K562 (cell line): ENCODE results near the gene SLX4IP. TPM values are rescaled to one million over a fixed set of nuclear protein-coding genes. Genes with fewer than 3 reads are reported as not detected.

ENCODE experiments used
- ATAC-seq: fragments of 200-7000 bp; cut with Tn5 transposase; 3 replicates; pipeline ENCODE4 v1.9.1; 2020; ENCODE audit warnings: moderate library complexity
- BruUV-seq: library from RNA; stranded (reverse); fragments of 400-500 nt; replicated peaks from 2 replicates; lab custom pipeline; 2021; lab: Mats Ljungman, UMichigan
- CTCF ChIA-PET: fragments of 300-600 bp; formaldehyde crosslinking; extraction: SDS; loops from one replicate; lab custom pipeline; 2021; ENCODE audit warnings: low intra/inter-chr PET ratio; lab: Yijun Ruan, JAX
- POLR2A ChIA-PET: fragments of 300-600, 350-650 bp; sonication (Branson Sonifier 250); formaldehyde crosslinking; extraction: SDS; loops from one replicate; lab custom pipeline; 2021; ENCODE audit warnings: antibody characterized with exemption, inconsistent platforms; lab: Yijun Ruan, JAX
- DNase-seq, 4 experiments: peaks; one replicate each; pipeline versions ENCODE4 v3.0.0 to v3.0.0-alpha.2; 2011 to 2018; ENCODE audit warnings: low spot score in 3 of 4, mixed read lengths in 3 of 4; ENCODE audit errors: extremely low read depth in 1 of 4
- FAIRE-seq: peaks from 2 replicates; lab custom pipeline; 2011; peaks lifted over from hg19 to GRCh38; lab: Jason Lieb, UNC
- H2AFZ ChIP-seq: 2 replicates; pipeline ENCODE4 v1.6.0; 2011; ENCODE audit warnings: low read depth, low read length, control low read depth, inconsistent platforms
- H3K27ac ChIP-seq: fragments of 200-600 bp; 3 replicates; pipeline ENCODE4 v1.8.0; 2011; ENCODE audit warnings: low read depth, mild to moderate bottlenecking, control low read depth, inconsistent platforms, low read length, moderate library complexity, mixed read lengths; ENCODE audit errors: extremely low read depth
- H3K27me3 ChIP-seq, 2 experiments: fragments of 300-600 bp in 1 of 2; 2 replicates in 1 of 2; 3 replicates in 1 of 2; pipeline versions ENCODE4 v1.6.0 to v1.8.0; 2011; ENCODE audit warnings: inconsistent platforms in 2 of 2, low read length in 2 of 2, mild to moderate bottlenecking in 1 of 2, mixed read lengths in 1 of 2, moderate library complexity in 1 of 2; ENCODE audit not compliant: control insufficient read depth in 2 of 2, insufficient read depth in 2 of 2
- H3K36me3 ChIP-seq: fragments of 300-600 bp; 3 replicates; pipeline ENCODE4 v1.8.0; 2011; ENCODE audit warnings: mild to moderate bottlenecking, low read length, inconsistent platforms; ENCODE audit not compliant: control insufficient read depth, insufficient read depth
- H3K4me1 ChIP-seq, 2 experiments: fragments of 200-600 bp in 1 of 2; replicated peaks in 1 of 2; 2 replicates in 1 of 2; 3 replicates in 1 of 2; pipeline versions ENCODE4 v1.5.1 to v1.8.0; 2011; ENCODE audit warnings: inconsistent platforms in 2 of 2, low read length in 2 of 2, mild to moderate bottlenecking in 1 of 2, mixed read lengths in 1 of 2, moderate library complexity in 1 of 2; ENCODE audit not compliant: control insufficient read depth in 2 of 2, insufficient read depth in 2 of 2
- H3K4me2 ChIP-seq: 2 replicates; pipeline ENCODE4 v1.6.1; 2011; ENCODE audit warnings: low read length, control low read depth, inconsistent platforms, mixed read lengths; ENCODE audit not compliant: insufficient read depth
- H3K4me3 ChIP-seq: fragments of 200-600 bp; sonication (generic), shearing (Covaris generic); 2 replicates; pipeline ENCODE4 v1.5.1; 2016; ENCODE audit warnings: control low read depth, inconsistent platforms
- H3K79me2 ChIP-seq: fragments of 200-600 bp; 3 replicates; pipeline ENCODE4 v1.8.0; 2011; ENCODE audit warnings: low read length, inconsistent platforms; ENCODE audit not compliant: control insufficient read depth, insufficient read depth
- H3K9ac ChIP-seq, 2 experiments: 2 replicates each; pipeline versions ENCODE4 v1.6.0 to v1.6.1; 2011; ENCODE audit warnings: low read depth in 2 of 2, low read length in 2 of 2, control low read depth in 1 of 2, inconsistent platforms in 1 of 2, mild to moderate bottlenecking in 1 of 2, mixed read lengths in 1 of 2; ENCODE audit not compliant: insufficient read depth in 1 of 2
- H3K9me1 ChIP-seq: one replicate; pipeline ENCODE4 v1.6.0; 2011; ENCODE audit warnings: inconsistent platforms, mild to moderate bottlenecking, low read length, moderate library complexity; ENCODE audit not compliant: control insufficient read depth, insufficient read depth
- H3K9me3 ChIP-seq: replicated peaks from 2 replicates; pipeline ENCODE4 v1.5.1; 2011; ENCODE audit warnings: low read depth, low read length, inconsistent platforms; ENCODE audit not compliant: control insufficient read depth, insufficient read depth
- H4K20me1 ChIP-seq: replicated peaks from 2 replicates; pipeline ENCODE4 v1.6.1; 2011; ENCODE audit warnings: low read length, inconsistent platforms, mixed read lengths; ENCODE audit not compliant: control insufficient read depth, insufficient read depth
- ASH1L ChIP-seq: fragments of 450-650 bp; IDR thresholded peaks from 2 replicates; pipeline ENCODE4 v1.6.1; 2018; ENCODE audit warnings: borderline replicate concordance, mild to moderate bottlenecking, low read depth; ENCODE audit not compliant: partially characterized antibody
- BRF1 ChIP-seq: IDR thresholded peaks from 3 replicates; pipeline ENCODE4 v1.6.1; 2011; ENCODE audit warnings: borderline replicate concordance, mild to moderate bottlenecking; ENCODE audit not compliant: insufficient read length; ENCODE audit errors: extremely low read depth
- CHD2 ChIP-seq: IDR thresholded peaks from 2 replicates; pipeline ENCODE4 v1.6.1; 2011; ENCODE audit warnings: low read depth, low read length
- ELK1 ChIP-seq: sonication (generic); formaldehyde crosslinking; IDR thresholded peaks from 2 replicates; pipeline ENCODE4 v1.8.1; 2022; ENCODE audit warnings: missing genetic modification reagents
- HMG20A ChIP-seq: fragments of 450-650 bp; formaldehyde crosslinking; conservative IDR thresholded peaks from 2 replicates; pipeline ENCODE4 v1.4.0; 2020; ENCODE audit warnings: mild to moderate bottlenecking, mixed read lengths
- KLF6 ChIP-seq: fragments of 250-450 bp; sonication (Bioruptor Pico); IDR thresholded peaks from 2 replicates; pipeline ENCODE4 v1.4.0; 2020; ENCODE audit warnings: mild to moderate bottlenecking, moderate library complexity, borderline replicate concordance
- MYBL2 ChIP-seq, 2 experiments: fragments of 450-650 bp in 1 of 2; sonication (generic) in 1 of 2; formaldehyde crosslinking in 1 of 2; IDR thresholded peaks; 2 replicates each; pipeline versions ENCODE4 v1.6.1 to v1.8.1; 2017 to 2022; ENCODE audit warnings: borderline replicate concordance in 1 of 2, inconsistent platforms in 1 of 2, low read depth in 1 of 2, mild to moderate bottlenecking in 1 of 2, missing genetic modification reagents in 1 of 2, moderate library complexity in 1 of 2
- SMARCB1 ChIP-seq: IDR thresholded peaks from 2 replicates; pipeline ENCODE4 v1.6.1; 2011; ENCODE audit warnings: improper control_type of control experiment, low read depth; ENCODE audit not compliant: insufficient read length
- TCF3 ChIP-seq: sonication (generic); formaldehyde crosslinking; IDR thresholded peaks from 2 replicates; pipeline ENCODE4 v1.4.0; 2020; ENCODE audit warnings: mild to moderate bottlenecking, missing genetic modification reagents
- ZNF12 ChIP-seq: sonication (generic); formaldehyde crosslinking; IDR thresholded peaks from 2 replicates; pipeline ENCODE4 v1.4.0; 2020; ENCODE audit warnings: mild to moderate bottlenecking, missing genetic modification reagents
- ZNF175 ChIP-seq: fragments of 200-800 bp; sonication (Bioruptor generic); IDR thresholded peaks from 2 replicates; pipeline ENCODE4 v1.6.1; 2016; ENCODE audit warnings: low read depth, mild to moderate bottlenecking, missing genetic modification characterization, missing compliant biosample characterization
- ZNF584 ChIP-seq: fragments of 200-800 bp; sonication (Bioruptor generic); IDR thresholded peaks from 2 replicates; pipeline ENCODE4 v1.6.1; 2016; ENCODE audit warnings: low read depth, mild to moderate bottlenecking, missing genetic modification characterization, missing compliant biosample characterization
- WGBS: fragments of 100-300 bp; shearing (Covaris generic); methylation state at CpG from one replicate; pipeline ENCODE4 v1.1.6; 2016; ENCODE audit warnings: low coverage, mixed read lengths; ENCODE audit not compliant: insufficient coverage; ENCODE audit errors: missing lambda C conversion rate; 5-methylcytosine and 5-hydroxymethylcytosine counted together
- in situ Hi-C: fragments of 300-500 bp; cut with MboI; formaldehyde crosslinking; loops from 4 replicates; pipeline ENCODE4 v1.15.0; 2018; ENCODE audit warnings: inconsistent platforms, mixed read lengths
- intact Hi-C: fragments of 100-400 bp; cut with micrococcal nuclease; formaldehyde crosslinking; loops from 2 replicates; pipeline ENCODE4 v1.14.2; 2022
- polyA plus RNA-seq, 8 experiments: library from polyadenylated mRNA; depleted of rRNA in 4 of 8; stranded (reverse) in 5 of 8; unstranded in 3 of 8; fragments of >200 nt; fragmentation: Nextera tagmentation in 2 of 8; fragmentation: Illumina TruSeq in 1 of 8; extraction: Ambion mirVana in 2 of 8; extraction: Trizol in 1 of 8; gene quantifications; 2 replicates each; pipeline versions ENCODE4 v1.2.1 to v1.2.3, GENCODE V29; 2011 to 2014; ENCODE audit warnings: inconsistent platforms in 1 of 8, missing spikeins in 1 of 8
- total RNA-seq, 7 experiments: library from RNA; depleted of rRNA in 6 of 7; stranded (reverse); fragments of >200 nt in 6 of 7; fragmentation: Illumina TruSeq in 2 of 7; extraction: Trizol in 2 of 7; gene quantifications; 2 replicates each; pipeline versions ENCODE4 v1.2.1 to v1.2.3, GENCODE V29; 2011 to 2021; ENCODE audit warnings: low replicate concordance in 1 of 7
- TF ChIP-seq, protein P1 (sequence below): fragments of 200-800 bp; sonication (Bioruptor generic); IDR thresholded peaks from 2 replicates; pipeline ENCODE4 v1.6.1; 2017; ENCODE audit warnings: missing genetic modification characterization, missing compliant biosample characterization
- TF ChIP-seq, protein P2 (sequence below): sonication (generic); formaldehyde crosslinking; IDR thresholded peaks from 2 replicates; pipeline ENCODE4 v1.8.1; 2023; ENCODE audit warnings: mild to moderate bottlenecking, missing genetic modification reagents, moderate library complexity

Gene SLX4IP
- total and polyA plus RNA-seq, 9 of the 15 experiments (the other 6 are each of a cell fraction or from before 2014, with no cell fraction given): 1.5 to 5.9 (median 3.5) TPM

GRCh38 chr20:10551732-10552724 lies 116.9 kb downstream of the SLX4IP start:
- Histone ChIP-seq H3K36me3 (no peaks in the 10 kb centered on the region), H3K27ac (no peak overlapping the region), H3K27me3 (no peaks in the 10 kb centered on the region), H3K9me1 (no peaks in the 10 kb centered on the region), H3K4me2 (no peak overlapping the region), H4K20me1 (no peaks in the 10 kb centered on the region), H3K79me2 (no peaks in the 10 kb centered on the region), H2AFZ (no peak overlapping the region), H3K4me3 (no peak overlapping the region), H3K9me3 (no peaks in the 10 kb centered on the region), H3K9ac (no peak overlapping the region), H3K4me1 (no peaks in the 10 kb centered on the region; a peak in 1 of 5 replicates)
- intact Hi-C loops: loop anchor here (5.0 kb wide), 1 partner anchor 95 kb away; no protein-coding TSS in a partner anchor
- FAIRE-seq: no peak
- CTCF ChIA-PET: no interaction called here
- 23% methylated on average over 5 of the region's 8 CpGs for WGBS
- ATAC-seq: peak; percentile 49; the same call in 1 of the 3 replicates
- no TSS peak for BruUV-seq
- in situ Hi-C loops: no loop called here
- DNase-seq: peak in 1 of 4 experiments; percentile 10
- POLR2A ChIA-PET: interaction anchor here (0.7 kb wide), 1 partner anchor 12 kb away, joined by 5 read pairs; no protein-coding TSS in a partner anchor
- TF ChIP-seq BRF1 (no peak), ZNF584 (CRISPR knock-in tag) (no peak), TCF3 (CRISPR knock-in tag) (no peak), CHD2 (no peak), SMARCB1 (no peak), ZNF12 (CRISPR knock-in tag) (no peak), ASH1L (no peak), MYBL2 (IDR thresholded peaks at IDR 0.05; ENCODE audit: low read depth) (no peak), MYBL2 (CRISPR knock-in tag; IDR thresholded peaks at IDR 0.05; ENCODE audit: borderline replicate concordance) (no peak), ELK1 (no peak), HMG20A (CRISPR knock-in tag) (no peak), ZNF175 (CRISPR knock-in tag) (no peak), KLF6 (CRISPR knock-in tag) (no peak)
- TF ChIP-seq, protein P1, sequence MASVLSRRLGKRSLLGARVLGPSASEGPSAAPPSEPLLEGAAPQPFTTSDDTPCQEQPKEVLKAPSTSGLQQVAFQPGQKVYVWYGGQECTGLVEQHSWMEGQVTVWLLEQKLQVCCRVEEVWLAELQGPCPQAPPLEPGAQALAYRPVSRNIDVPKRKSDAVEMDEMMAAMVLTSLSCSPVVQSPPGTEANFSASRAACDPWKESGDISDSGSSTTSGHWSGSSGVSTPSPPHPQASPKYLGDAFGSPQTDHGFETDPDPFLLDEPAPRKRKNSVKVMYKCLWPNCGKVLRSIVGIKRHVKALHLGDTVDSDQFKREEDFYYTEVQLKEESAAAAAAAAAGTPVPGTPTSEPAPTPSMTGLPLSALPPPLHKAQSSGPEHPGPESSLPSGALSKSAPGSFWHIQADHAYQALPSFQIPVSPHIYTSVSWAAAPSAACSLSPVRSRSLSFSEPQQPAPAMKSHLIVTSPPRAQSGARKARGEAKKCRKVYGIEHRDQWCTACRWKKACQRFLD (CRISPR knock-in tag): no peak
- TF ChIP-seq, protein P2, sequence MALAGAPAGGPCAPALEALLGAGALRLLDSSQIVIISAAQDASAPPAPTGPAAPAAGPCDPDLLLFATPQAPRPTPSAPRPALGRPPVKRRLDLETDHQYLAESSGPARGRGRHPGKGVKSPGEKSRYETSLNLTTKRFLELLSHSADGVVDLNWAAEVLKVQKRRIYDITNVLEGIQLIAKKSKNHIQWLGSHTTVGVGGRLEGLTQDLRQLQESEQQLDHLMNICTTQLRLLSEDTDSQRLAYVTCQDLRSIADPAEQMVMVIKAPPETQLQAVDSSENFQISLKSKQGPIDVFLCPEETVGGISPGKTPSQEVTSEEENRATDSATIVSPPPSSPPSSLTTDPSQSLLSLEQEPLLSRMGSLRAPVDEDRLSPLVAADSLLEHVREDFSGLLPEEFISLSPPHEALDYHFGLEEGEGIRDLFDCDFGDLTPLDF: no peak
